Measurements from ENCODE around the gene CENPF. TPM values are rescaled to one million over a fixed set of nuclear protein-coding genes. Genes with fewer than 3 reads are reported as not detected.

CENPF gene
- total and polyA plus RNA-seq, 2 of the 13 experiments (the other 11 are each of a cell fraction or from before 2014, with no cell fraction given) = 14.7 to 84.9 TPM

GRCh38 chr1:214573386-214574318 is 29.3 kb upstream of the CENPF start:
- in situ Hi-C loops (cut with HindIII; ENCODE audit: extremely low pct_ligation_motif_present, low pct_unique_long_range_greater_than_20kb) = no loop called here
- FAIRE-seq = no peak
- POLR2A ChIA-PET = no interaction called here

More at GRCh38 chr1:214573386-214574318, 29.3 kb upstream of the CENPF start:
- WGBS (ENCODE audit: low lambda C conversion rate) = 42% methylated on average over 11 of the region's 11 CpGs
- intact Hi-C loops (cut with micrococcal nuclease; ENCODE audit: unreplicated experiment) = no loop called here
- no peaks in the 10 kb centered on the region for H3K4me1 ChIP-seq (ENCODE audit: insufficient read depth, low read length)
- no peak overlapping the region for H3K4me2 ChIP-seq (ENCODE audit: low read depth, low read length)
- H3K9me3 ChIP-seq (ENCODE audit: low read length) = peaks cover 15% of the 10 kb centered on the region
- H3K79me2 ChIP-seq (ENCODE audit: insufficient read depth, low read length) = no peaks in the 10 kb centered on the region
- no peaks in the 10 kb centered on the region for H4K20me1 ChIP-seq (ENCODE audit: insufficient read depth, low read length)
- H2AFZ ChIP-seq (ENCODE audit: low read length) = no peak overlapping the region
- CTCF ChIA-PET (ENCODE audit: low intra/inter-chr PET ratio, low total read pairs) = no interaction called here
- no peak overlapping the region for H3K9ac ChIP-seq (ENCODE audit: insufficient read depth, low read depth, low read length)
- DNase-seq (ENCODE audit: low spot score) (no peak), ATAC-seq (no peak)
- H3K27ac ChIP-seq (ENCODE audit: extremely low read length, insufficient read depth, low read length) = no peak overlapping the region
- BruUV-seq (replicated peaks) = no TSS peak
- TF ChIP-seq MAF1 (CRISPR knock-in tag; IDR thresholded peaks at IDR 0.05; ENCODE audit: borderline replicate concordance) (no peak), FOXA3 (CRISPR knock-in tag; IDR thresholded peaks at IDR 0.05) (no peak), TCF7 (IDR thresholded peaks at IDR 0.05; ENCODE audit: low read depth) (no peak), ZFP82 (CRISPR knock-in tag; IDR thresholded peaks at IDR 0.05; ENCODE audit: borderline replicate concordance) (no peak), KDM1A (CRISPR knock-in tag; IDR thresholded peaks at IDR 0.05) (no peak), ZNF101 (CRISPR knock-in tag; IDR thresholded peaks at IDR 0.05; ENCODE audit: borderline replicate concordance, low read depth) (no peak), ZNF768 (CRISPR knock-in tag; IDR thresholded peaks at IDR 0.05) (no peak), ZNF468 (CRISPR knock-in tag; IDR thresholded peaks at IDR 0.05) (no peak), ZNF737 (CRISPR knock-in tag; IDR thresholded peaks at IDR 0.05; ENCODE audit: borderline replicate concordance) (no peak), CHCHD3 (CRISPR knock-in tag; IDR thresholded peaks at IDR 0.05) (no peak), SIX4 (CRISPR knock-in tag; IDR thresholded peaks at IDR 0.05) (no peak), CREM (IDR thresholded peaks at IDR 0.05) (no peak), CREM (CRISPR knock-in tag; IDR thresholded peaks at IDR 0.05) (no peak), MLX (CRISPR knock-in tag; IDR thresholded peaks at IDR 0.05) (no peak), GPN1 (CRISPR knock-in tag; IDR thresholded peaks at IDR 0.05; ENCODE audit: borderline replicate concordance) (no peak)
- TF ChIP-seq, protein P1, sequence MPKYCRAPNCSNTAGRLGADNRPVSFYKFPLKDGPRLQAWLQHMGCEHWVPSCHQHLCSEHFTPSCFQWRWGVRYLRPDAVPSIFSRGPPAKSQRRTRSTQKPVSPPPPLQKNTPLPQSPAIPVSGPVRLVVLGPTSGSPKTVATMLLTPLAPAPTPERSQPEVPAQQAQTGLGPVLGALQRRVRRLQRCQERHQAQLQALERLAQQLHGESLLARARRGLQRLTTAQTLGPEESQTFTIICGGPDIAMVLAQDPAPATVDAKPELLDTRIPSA (CRISPR knock-in tag; IDR thresholded peaks at IDR 0.05; ENCODE audit: borderline replicate concordance) = no peak
- TF ChIP-seq, protein P2, sequence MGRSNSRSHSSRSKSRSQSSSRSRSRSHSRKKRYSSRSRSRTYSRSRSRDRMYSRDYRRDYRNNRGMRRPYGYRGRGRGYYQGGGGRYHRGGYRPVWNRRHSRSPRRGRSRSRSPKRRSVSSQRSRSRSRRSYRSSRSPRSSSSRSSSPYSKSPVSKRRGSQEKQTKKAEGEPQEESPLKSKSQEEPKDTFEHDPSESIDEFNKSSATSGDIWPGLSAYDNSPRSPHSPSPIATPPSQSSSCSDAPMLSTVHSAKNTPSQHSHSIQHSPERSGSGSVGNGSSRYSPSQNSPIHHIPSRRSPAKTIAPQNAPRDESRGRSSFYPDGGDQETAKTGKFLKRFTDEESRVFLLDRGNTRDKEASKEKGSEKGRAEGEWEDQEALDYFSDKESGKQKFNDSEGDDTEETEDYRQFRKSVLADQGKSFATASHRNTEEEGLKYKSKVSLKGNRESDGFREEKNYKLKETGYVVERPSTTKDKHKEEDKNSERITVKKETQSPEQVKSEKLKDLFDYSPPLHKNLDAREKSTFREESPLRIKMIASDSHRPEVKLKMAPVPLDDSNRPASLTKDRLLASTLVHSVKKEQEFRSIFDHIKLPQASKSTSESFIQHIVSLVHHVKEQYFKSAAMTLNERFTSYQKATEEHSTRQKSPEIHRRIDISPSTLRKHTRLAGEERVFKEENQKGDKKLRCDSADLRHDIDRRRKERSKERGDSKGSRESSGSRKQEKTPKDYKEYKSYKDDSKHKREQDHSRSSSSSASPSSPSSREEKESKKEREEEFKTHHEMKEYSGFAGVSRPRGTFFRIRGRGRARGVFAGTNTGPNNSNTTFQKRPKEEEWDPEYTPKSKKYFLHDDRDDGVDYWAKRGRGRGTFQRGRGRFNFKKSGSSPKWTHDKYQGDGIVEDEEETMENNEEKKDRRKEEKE (IDR thresholded peaks at IDR 0.05) = no peak
- TF ChIP-seq, protein P3, sequence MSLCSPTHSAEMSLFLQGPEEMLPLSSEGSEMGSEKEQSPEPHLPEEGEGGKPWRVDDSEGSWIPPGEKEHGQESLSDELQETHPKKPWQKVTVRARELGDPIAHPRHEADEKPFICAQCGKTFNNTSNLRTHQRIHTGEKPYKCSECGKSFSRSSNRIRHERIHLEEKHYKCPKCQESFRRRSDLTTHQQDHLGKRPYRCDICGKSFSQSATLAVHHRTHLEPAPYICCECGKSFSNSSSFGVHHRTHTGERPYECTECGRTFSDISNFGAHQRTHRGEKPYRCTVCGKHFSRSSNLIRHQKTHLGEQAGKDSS (CRISPR knock-in tag; IDR thresholded peaks at IDR 0.05; ENCODE audit: borderline replicate concordance, low read depth) = no peak
- no peak overlapping the region for H3K4me3 ChIP-seq (replicated peaks in 1 of 3; ENCODE audit: insufficient read depth in 1 of 3, low read depth in 2 of 3, low read length in 3 of 3)
- H3K27me3 ChIP-seq (ENCODE audit: control insufficient read depth in 1 of 2, insufficient read depth in 2 of 2, low read length in 2 of 2) = peaks cover 0 to 12% of the 10 kb centered on the region in 2 experiments; a peak in 3 of 5 replicates
- H3K36me3 ChIP-seq (replicated peaks in 1 of 2; ENCODE audit: control insufficient read depth in 1 of 2, insufficient read depth in 2 of 2, low read length in 2 of 2) = no peaks in the 10 kb centered on the region
